CMK (cell line): ENCODE measurements around the gene CENPB.
A peak's percentile ranks its signal among the peaks of the same experiment; 100 is the strongest.

Experiments
- DNase-seq: peaks from one replicate; pipeline ENCODE4 v3.0.0-alpha.2; 2010; ENCODE audit warnings: low read depth

CENPB gene

DNA sequence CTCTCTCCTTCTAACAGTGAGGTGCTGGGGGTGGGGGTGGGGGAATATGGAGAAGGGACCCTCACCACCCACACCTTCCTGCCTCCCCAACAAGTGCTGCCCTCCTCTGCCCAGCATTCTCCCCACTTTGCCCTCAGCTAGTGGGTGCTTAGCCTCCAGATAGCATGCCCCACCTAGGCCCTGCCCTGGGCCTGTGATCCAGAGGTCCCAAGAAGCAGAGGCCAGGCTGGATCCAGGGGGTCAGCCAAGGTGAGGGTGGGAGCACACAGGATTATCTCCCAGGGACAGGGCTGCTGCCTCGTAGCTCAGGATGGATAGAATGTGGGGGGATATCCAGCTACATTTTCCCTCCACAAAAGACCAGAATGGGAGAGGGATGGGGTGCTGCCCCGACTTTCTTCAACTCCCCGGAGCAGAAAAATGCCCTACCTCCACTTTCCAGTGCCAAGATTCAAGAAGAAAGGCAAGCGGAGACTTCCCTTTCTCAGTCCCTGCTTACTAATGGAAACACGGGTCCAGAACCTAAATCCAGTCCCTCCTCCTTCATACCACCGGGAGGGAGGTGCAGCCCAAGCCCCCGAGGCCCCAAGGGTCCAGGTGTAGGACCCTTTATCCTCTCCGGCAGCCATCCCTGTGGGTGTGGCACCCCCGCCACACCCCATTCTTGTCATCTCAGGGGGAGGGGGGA is 20.0 kb downstream of the CENPB start:
- no peak for DNase-seq

DNA sequence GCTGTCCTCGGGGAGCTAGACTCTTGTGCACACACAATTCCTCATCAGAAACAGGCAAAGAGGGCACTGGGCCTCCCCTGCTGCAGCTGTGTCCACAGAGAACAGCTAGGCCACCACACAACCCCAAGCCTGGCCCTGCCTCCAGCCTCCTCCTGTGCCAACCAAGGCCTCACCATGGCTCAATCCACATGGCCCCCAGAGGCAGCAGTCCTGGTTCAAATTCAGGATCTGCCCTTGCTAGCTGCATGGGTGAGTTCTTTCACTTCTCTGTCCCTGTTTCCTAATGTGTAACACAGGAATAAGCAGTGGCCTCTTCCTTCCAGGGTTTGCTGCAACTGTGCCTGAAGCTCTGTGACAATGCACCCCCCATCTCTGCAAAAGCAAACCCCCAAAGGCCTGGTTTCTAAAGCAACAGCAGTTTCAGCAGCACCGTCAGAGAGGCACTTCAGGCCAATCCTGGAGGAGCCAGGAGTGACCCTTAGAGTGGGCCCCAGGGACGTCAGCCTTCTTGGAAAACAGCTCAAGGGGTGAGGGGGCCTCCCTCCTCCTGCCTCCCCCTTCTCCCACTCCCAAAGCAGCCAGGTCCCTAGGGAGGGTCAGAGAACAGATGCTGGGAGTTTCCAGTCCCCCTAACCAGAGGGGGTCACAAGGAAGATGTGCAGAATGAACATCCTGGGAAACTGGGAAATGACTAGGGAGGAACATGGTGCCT is 21.2 kb downstream of the CENPB start:
- DNase-seq: no peak

DNA sequence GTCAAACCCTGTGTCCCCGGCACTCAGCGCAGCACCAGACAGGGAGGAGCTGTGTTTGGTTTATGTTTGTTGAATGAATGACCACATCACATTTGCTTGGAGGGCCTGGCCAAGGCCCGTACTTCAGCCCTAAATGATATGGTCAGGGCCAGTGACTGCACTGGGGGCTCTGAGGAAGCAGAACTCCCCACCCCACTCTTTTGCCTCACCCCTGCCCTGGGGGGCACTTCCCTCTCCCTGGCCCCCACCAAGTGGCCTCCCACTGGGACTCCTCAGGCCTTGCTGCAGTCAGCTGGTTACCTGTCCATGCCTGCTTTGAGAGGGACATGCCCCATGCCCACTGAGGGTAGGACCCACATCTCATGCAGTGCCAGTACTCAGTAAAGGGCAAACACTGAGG is 21.9 kb downstream of the CENPB start:
- DNase-seq: no peak

DNA sequence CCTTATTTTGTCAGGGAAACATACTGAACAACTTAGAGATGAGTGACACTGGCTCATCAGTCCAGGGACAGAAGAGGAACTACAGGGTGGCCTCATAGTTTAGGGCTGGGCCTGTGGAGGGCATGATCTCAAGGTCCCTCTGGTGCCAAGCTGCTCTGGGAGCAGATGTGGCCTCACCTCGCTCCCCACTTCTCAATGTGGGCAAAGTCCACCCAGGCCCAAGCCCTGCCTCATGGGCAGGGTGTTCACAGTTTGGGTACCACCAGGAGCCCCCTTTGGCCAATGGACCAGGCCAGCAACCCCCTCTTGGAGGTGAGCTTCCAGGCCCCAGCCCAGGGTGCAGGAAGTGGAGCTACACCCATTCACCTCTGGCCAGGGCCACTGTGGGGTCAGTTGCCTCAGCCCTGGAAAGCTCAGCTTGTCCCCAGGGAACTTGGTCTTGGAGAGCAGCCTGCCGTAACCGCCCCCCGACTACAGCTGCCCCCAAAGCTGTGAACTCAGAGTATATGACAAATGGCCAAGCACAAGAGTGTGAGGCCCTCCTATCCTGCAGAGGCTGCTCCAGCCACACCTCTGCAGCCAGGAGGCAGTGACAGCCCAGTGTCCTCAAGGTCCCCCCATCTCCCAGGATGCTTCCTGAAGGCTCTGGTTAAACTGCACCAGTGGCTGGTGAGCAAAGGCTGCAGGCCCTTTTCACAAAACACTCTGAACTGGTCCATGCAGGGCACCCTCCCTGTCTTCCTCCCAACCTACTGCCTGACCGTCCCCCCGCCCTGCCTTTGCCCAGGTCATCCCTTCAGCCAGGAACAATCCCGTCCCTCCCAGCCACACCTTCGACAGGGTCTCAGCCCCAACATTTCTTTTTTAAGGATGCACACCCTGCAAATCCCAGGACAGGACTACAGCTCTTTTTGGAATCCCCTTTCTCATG is 22.6 kb downstream of the CENPB start:
- no peak for DNase-seq

DNA sequence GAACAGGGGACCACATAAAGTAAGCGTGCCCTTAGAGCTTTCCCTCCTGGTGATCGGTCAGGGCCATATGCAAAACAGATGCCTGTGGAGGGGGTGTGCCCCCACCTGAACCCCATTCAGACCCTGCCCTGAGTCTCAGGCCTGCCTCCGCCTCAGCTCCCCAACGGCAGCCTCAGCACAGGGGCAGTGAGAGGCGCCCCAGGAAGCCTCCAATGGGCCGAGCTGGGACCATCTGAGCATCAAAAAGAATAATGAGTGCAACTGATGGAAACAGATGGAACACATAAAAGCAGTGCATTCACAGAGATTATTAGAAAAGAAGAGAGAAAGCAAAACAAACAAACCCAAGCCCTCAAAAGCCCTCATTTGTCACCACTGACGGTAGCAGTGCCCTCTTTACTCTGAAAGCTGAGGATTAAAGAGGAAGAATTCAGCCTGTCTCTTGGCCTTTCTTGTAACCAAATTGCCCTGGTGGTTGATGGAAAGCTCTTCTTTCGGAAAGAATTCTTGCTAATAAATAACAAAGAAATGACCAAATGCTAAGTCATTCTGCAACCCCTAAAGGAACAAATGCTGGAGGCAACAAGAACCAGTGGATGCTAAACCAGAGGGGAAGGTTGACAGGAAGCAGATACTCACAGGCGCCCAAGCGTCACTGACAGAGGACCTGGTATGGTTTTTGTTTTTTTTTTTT is 25.7 kb downstream of the CENPB start:
- no peak for DNase-seq

DNA sequence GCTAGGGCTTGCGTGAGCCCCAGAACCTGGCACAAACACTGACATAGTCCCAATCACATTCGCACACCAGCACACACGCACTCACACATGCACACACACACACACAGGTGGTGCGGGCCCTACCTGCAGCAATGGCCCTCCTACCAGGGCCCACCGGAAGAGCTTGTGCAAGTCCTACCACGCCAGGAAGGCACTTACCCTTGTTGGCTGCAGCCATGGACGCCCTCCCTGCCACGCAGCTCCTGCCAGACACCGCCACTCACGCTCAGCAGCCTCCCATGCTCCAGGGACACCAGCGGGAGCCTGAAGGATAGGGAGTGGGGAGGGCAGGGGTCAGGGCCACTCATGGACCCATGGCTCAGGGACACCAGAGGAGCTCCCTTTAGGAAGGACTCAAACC is 26.7 kb downstream of the CENPB start:
- DNase-seq: no peak

DNA sequence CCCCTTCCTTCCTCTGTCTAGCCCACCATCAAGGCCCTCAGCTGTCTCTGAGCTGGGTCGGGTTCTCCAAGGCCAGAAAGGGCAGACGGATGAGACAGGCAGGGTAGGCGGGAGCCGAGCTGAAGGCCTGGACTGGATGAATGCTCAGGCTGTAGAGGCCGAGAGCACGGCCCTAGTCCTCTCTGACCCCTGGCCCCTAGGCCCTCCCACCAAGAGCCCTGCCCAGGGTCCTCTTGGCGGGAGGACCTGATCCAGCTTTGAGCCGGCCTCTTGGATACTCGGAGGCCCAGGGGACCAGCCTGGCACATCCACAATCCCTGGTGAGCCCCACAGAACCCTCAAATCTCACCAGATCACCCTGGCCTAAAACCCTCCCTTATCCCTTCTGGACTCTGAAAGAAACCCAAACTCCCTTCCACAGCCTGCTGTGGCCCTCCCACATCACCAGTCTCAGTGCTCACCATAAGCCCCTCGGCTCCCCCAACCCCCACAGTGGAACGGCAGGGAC is 27.2 kb downstream of the CENPB start:
- no peak for DNase-seq

DNA sequence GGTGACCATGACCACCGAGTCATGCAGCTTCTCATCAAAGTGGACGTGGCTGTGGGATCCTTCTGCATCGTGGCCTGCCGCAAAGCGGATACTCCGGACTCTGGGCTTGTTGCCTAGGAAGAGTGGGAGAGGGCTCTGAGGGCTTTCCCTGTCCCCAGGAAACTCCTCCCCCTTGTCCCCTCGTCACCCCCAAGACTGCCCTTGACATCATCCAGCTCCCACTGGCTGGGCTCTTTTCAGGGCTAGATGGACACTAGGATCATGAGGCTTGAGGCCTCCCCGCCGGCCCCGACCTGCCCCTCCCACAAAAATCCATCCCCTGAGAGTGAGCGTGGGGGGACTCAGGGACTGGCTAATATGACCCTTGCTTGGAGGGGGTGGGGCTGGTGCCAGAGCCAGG is 28.0 kb downstream of the CENPB start:
- no peak for DNase-seq

DNA sequence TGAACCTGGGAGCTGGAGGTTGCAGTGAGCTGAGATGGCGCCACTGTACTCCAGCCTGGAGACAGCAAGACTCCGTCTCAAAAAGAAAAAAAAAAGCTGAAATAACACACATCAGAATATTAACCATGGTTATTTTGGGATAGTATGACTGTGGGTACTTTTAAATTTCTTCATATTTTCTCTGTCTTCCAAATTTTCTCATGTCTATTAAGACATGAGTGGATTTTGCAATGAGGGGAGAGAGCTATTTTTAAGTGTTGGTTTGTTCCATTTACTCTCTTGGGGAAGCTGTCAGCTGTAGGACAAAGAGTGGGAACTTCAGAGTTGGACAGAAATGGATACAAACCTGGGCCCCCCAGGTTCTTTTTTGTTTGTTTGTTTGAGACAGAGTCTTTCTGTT is 29.3 kb downstream of the CENPB start:
- no peak for DNase-seq

DNA sequence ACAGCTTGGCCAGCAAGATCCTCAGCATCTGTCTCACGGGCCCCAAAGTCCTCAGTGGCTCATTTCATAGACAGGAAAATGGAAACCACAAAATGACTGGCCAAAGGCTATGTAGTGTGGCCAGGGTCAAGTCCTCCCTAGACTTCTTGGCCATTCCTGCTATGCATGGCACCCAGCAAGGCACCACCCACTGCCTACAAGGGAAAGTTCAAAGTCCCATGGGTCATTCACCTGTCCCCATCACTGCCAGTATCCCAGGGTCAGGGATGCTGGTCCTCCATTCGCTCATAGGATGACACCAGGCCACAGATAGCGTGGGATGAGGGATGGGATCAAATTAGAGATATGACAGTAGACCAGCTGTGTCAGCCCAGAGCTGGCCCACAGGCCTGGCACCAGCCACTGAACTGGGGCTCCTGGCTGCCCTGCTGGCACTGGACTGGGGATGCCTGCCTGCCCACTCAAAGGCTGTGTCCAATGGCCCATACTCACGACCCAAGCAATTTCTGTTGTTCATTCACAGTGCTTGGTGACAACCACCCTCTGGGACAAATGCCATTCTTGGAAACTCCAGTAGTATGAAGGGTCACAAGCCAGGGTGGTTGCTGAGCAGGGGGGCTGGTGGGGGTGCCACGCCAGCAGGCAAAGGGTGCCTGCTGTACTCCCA is 30.6 kb downstream of the CENPB start:
- no peak for DNase-seq

DNA sequence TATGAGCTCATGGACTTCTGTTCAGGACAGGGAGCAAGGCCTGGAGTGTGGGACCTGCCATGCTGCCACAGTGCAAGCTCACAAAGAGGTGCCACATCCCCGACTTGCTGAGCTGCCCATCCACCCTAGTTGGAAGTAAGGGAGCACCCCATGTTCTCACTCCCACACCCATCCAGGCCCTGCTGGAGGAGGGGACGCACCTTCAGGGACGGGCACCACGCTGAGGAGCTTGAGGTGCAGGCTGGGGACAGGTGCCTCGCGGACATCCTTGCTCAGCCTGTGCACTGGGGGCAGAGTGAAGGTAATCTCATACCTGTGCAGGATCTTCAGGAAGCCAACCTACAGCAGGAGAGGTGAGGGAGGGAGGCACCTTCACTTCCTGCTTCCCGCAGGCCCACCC is 31.3 kb downstream of the CENPB start:
- DNase-seq: no peak

DNA sequence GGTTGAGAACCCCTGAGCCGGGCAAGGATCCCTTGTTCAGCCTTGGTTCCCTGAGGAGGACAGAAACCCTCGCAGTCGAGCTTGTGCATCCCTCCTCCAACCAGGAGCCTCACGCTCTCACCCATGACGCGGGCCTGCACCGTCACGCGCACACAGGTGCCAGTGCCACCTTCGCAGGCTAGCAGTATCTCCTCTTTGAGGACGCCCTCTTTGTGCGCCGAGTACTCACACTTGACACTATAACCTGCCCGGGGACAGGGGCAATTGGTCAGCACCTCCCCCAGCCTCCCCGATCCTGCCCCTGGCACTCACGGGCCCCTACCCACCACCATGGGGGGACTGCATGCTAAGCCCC is 32.3 kb downstream of the CENPB start:
- DNase-seq: no peak

DNA sequence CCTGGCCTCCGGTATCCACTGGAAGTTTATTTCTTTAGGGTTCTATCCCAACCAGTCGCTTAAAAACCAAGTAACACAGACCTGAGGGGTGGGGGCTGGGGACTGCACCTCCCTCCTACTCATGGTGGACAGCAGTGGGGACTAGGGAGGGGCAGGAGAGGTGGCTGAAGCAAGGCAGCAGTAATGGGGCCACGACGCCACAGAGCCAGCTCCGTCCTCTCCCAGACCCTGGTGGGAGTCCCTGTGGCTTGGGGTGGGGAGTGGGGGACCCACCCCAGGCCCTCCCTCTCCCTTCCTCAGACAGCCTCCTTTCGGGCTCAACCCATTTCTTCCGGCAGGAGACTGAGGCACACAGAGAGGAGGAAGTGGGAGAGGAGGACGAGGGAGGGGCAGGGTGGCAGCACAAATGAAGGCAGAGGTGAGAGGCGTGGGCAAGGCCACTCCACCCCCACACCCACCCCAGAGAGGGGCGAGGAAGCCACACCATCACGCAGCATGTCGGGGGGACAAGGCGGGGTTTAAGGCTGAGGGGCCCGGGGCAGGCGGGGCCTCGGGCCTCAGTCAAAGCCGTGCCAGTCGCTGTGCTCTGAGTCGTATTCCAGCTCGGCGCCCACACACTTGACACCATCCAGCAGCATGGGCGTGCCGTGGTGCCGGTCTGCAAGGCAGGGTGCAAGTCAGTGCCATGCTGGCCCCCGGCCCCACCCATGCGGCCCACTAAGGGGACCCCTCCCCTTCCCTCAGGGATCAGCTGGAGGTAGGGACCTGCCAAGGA is 32.9 kb downstream of the CENPB start:
- DNase-seq: no peak

DNA sequence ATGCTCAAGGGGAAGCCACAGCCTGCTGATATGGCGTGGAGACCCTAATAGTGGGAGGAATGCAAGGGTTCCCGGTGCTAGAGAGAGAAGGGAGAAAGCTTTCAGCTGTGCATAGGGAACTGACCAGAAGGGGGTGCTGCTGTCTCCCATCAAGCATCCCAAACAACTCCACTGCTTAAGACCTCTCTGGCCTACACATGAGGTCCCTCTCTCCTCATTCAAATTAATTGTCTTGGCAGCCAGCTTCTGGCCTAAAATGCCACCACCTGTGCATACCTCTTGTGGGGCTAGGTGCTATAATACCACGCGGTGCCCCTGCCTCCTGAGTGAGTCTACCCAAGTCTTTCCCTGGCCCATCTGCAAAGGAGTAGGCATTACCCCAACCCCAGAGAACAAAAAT is 33.4 kb downstream of the CENPB start:
- DNase-seq: peak; percentile 74

DNA sequence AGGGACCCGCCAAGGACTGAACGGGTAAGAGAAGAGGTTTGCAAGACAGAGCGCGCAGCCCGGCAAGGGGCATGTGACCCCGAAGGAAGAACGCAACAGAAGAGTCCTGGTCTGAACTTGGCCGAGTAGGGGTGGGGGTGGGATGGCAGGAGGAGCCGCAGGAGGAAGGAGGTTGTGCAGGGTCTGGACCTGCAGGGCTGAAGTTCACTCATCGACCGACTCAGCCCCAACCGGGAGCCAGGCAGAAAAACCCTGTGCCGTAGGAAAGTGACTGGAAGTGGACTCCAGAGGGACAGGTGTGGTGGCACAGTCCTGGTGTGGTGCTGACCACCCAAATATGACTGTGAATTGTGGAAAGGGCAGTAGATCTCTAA is 34.2 kb downstream of the CENPB start:
- no peak for DNase-seq

DNA sequence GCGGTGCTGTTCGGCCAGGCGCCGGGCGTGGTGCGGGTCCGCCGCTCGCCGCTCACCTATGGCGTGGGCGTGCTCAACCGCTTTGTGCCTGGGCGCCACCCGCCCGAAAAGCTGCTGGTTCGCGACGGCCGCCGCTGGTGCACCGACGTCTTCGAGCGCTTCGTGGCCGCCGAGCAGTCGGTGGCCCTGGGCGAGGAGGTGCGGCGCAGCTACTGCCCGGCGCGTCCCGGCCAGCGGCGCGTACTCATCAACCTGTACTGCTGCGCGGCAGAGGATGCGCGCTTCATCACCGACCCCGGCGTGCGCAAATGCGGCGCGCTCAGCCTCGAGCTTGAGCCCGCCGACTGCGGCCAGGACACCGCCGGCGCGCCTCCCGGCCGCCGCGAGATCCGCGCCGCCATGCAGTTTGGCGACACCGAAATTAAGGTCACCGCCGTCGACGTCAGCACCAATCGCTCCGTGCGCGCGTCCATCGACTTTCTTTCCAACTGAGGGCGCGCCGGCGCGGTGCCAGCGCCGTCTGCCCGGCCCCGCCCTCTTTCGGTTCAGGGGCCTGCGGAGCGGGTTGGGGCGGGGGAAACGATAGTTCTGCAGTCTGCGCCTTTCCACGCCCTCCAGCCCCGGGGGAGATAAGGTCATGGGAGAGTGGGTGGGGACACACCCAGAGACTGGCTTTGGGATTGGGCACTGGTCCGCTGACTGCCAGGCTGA is 34.7 kb downstream of the CENPB start:
- no peak for DNase-seq

DNA sequence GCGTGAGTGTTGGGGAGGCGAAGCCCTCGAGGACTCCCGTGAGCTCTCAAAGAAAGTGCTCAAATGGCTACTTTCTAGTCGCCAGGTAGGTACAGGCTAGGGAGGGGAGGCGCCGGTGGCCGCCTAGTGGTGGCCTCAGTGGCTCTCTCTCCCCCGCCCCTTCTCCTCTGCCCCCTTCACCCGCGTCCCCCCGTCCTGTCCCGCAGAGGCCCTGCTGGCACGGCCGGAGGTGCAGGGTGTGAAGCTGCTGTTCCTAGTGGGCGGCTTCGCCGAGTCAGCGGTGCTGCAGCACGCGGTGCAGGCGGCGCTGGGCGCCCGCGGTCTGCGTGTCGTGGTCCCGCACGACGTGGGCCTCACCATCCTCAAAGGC is 35.2 kb downstream of the CENPB start:
- DNase-seq: no peak

DNA sequence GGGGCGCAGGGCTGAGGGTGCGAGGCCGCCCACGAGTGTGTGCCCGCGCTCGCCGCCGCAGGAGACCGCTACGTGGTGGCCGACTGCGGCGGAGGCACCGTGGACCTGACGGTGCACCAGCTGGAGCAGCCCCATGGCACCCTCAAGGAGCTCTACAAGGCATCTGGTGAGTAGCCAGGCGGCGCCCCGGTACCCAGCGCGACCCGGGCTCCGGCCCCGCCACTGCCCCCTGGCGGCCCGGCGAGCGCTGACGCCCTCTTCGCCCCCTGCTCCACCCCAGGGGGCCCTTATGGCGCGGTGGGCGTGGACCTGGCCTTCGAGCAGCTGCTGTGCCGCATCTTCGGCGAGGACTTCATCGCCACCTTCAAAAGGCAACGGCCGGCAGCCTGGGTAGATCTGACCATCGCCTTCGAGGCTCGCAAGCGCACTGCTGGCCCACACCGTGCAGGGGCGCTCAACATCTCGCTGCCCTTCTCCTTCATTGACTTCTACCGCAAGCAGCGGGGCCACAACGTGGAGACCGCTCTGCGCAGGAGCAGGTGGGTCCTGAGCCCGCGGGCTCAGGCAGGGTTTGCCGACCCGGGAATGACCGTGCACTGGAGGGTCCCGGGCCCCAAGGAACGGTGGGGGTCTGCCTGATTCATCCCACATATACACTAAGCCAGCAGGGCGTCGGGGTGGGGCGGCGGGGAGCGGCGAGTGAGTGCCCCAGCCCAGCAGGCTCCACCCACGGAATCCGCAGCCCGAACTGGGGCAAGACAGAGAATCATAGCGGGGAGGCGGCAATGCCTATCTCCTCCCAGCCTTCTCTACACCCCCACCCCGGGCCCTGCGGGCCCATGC is 36.6 kb downstream of the CENPB start:
- no peak for DNase-seq

DNA sequence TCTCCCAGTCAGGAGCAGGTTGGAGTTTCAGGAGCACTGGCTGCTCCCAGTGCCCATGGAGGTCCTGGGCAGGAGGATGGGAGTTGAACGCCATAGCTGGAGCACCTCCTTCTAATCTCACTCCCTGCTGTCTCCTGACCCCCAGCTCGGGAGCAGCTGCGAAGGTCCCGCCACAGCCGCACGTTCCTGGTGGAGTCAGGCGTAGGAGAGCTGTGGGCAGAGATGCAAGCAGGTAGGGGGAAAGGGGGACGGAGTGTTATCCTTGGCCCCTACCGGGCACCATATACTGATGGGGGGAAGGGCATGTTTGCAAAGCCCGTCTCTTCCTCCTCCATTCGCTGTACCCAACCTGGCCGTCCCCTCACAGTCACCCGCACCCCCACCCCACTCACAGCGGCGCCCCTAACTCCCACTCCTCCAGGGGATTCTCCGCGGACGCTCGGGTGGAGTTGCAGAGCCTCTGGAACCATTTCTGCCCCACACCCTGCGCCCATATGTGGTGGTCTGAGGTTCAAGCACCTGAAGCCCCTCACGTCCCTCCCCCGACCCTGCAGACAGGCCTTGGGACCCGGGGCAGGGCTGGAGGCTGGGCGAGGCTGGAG is 37.4 kb downstream of the CENPB start:
- no peak for DNase-seq
